ENCODE results near the gene FSHR.

GRCh38 chr2:49035481-49035880, 118.8 kb downstream of the FSHR start:
- no peak for TF ChIP-seq POLR2A (IDR thresholded peaks at IDR 0.05; ENCODE audit: low read depth, low read length)
- TF ChIP-seq RFX5 (IDR thresholded peaks at IDR 0.05; ENCODE audit: low read depth, low read length) = no peak
- no peak for TF ChIP-seq FOS (IDR thresholded peaks at IDR 0.05; ENCODE audit: low read depth, low read length)
- TF ChIP-seq, protein P1, sequence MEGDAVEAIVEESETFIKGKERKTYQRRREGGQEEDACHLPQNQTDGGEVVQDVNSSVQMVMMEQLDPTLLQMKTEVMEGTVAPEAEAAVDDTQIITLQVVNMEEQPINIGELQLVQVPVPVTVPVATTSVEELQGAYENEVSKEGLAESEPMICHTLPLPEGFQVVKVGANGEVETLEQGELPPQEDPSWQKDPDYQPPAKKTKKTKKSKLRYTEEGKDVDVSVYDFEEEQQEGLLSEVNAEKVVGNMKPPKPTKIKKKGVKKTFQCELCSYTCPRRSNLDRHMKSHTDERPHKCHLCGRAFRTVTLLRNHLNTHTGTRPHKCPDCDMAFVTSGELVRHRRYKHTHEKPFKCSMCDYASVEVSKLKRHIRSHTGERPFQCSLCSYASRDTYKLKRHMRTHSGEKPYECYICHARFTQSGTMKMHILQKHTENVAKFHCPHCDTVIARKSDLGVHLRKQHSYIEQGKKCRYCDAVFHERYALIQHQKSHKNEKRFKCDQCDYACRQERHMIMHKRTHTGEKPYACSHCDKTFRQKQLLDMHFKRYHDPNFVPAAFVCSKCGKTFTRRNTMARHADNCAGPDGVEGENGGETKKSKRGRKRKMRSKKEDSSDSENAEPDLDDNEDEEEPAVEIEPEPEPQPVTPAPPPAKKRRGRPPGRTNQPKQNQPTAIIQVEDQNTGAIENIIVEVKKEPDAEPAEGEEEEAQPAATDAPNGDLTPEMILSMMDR (conservative IDR thresholded peaks at IDR 0.05; ENCODE audit: low read depth, low read length) = no peak
- no peak for TF ChIP-seq BHLHE40 (IDR thresholded peaks at IDR 0.05; ENCODE audit: low read depth, low read length)
- TF ChIP-seq MAFK (IDR thresholded peaks at IDR 0.05; ENCODE audit: low read depth, low read length) = no peak

Measured in IMR-90 (cell line).